GM10266 (cell line): ENCODE results near the gene MMP24OS.

Source experiments
- DNase-seq: peaks from one replicate; pipeline ENCODE4 v3.0.0; 2012; ENCODE audit errors: extremely low spot score
- CTCF ChIP-seq: IDR thresholded peaks from 2 replicates; pipeline ENCODE4 v1.5.1; 2012; ENCODE audit warnings: mild to moderate bottlenecking, low read depth; ENCODE audit not compliant: control insufficient read depth, insufficient read depth; ENCODE audit errors: missing control alignments

The MMP24OS gene

GRCh38 chr20:35277531-35278395 lies at the start of gene MMP24OS:
MMP24OS (minus strand) TSS chr20:35278122; CDS start chr20:35277929, 193 bp downstream.
- peak; percentile 62 for TF ChIP-seq CTCF
- DNase-seq, result peak; percentile 96

GRCh38 chr20:35327074-35327976 lies 49.4 kb upstream of the MMP24OS start:
- no peak for TF ChIP-seq CTCF
- no peak for DNase-seq

GRCh38 chr20:35326740-35327073 lies 48.8 kb upstream of the MMP24OS start:
- DNase-seq, result no peak
- no peak for TF ChIP-seq CTCF

- no peak for TF ChIP-seq CTCF
- DNase-seq, result no peak
These were observed 48.3 kb upstream of the MMP24OS start for GRCh38 chr20:35326021-35326739.

- no peak for DNase-seq
- TF ChIP-seq CTCF, result no peak
These were observed 47.5 kb upstream of the MMP24OS start for GRCh38 chr20:35325401-35325800.

GRCh38 chr20:35320396-35321126 lies 42.6 kb upstream of the MMP24OS start:
- TF ChIP-seq CTCF, result no peak
- no peak for DNase-seq
